Measurements from ENCODE around the gene AGTPBP1. TPM values are rescaled to one million over a fixed set of nuclear protein-coding genes. Genes with fewer than 3 reads are reported as not detected.

The AGTPBP1 gene
- total and polyA plus RNA-seq, 9 of the 15 experiments (the other 6 are each of a cell fraction or from before 2014, with no cell fraction given), result 1.4 to 7.9 (median 4.6) TPM

- TF ChIP-seq, protein P1, sequence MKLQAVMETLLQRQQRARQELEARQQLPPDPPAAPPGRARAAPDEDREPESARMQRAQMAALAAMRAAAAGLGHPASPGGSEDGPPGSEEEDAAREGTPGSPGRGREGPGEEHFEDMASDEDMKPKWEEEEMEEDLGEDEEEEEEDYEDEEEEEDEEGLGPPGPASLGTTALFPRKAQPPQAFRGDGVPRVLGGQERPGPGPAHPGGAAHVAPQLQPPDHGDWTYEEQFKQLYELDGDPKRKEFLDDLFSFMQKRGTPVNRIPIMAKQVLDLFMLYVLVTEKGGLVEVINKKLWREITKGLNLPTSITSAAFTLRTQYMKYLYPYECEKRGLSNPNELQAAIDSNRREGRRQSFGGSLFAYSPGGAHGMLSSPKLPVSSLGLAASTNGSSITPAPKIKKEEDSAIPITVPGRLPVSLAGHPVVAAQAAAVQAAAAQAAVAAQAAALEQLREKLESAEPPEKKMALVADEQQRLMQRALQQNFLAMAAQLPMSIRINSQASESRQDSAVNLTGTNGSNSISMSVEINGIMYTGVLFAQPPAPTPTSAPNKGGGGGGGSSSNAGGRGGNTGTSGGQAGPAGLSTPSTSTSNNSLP (IDR thresholded peaks at IDR 0.05; ENCODE audit: borderline replicate concordance, low read depth, low read length), result no peak
- TF ChIP-seq ZNF444 (CRISPR knock-in tag; IDR thresholded peaks at IDR 0.05) (peak; percentile 71), HDAC1 (IDR thresholded peaks at IDR 0.05) (0 out of 4 replicates have a peak, but pooled peaks of 1 of the 2 experiments have one; percentile 12), SOX6 (IDR thresholded peaks at IDR 0.05) (no peak), KLF10 (CRISPR knock-in tag; IDR thresholded peaks at IDR 0.05) (no peak), RBBP5 (IDR thresholded peaks at IDR 0.05; ENCODE audit: borderline replicate concordance, insufficient read depth, low read length, poor library complexity, severe bottlenecking) (no peak), MYNN (IDR thresholded peaks at IDR 0.05) (no peak), MYNN (CRISPR knock-in tag; IDR thresholded peaks at IDR 0.05) (no peak), ZBTB33 (CRISPR knock-in tag; IDR thresholded peaks at IDR 0.05) (no peak), SNIP1 (IDR thresholded peaks at IDR 0.05; ENCODE audit: low read depth) (no peak), ZNF282 (CRISPR knock-in tag; IDR thresholded peaks at IDR 0.05) (no peak), KDM5B (IDR thresholded peaks at IDR 0.05; ENCODE audit: insufficient replicate concordance, low read depth, low read length) (no peak), PML (IDR thresholded peaks at IDR 0.05; ENCODE audit: low read length) (no peak), RHOXF2B (CRISPR knock-in tag; conservative IDR thresholded peaks at IDR 0.05) (no peak), TRIM28 (IDR thresholded peaks at IDR 0.05) (no peak), BRD4 (IDR thresholded peaks at IDR 0.05) (no peak), CSDE1 (IDR thresholded peaks at IDR 0.05) (no peak), ZNF146 (CRISPR knock-in tag; IDR thresholded peaks at IDR 0.05; ENCODE audit: unreplicated experiment) (no peak), MEIS2 (IDR thresholded peaks at IDR 0.05; ENCODE audit: partially characterized antibody) (peak; percentile 46), PTTG1 (tag; IDR thresholded peaks at IDR 0.05; ENCODE audit: low read depth) (no peak), CLOCK (CRISPR knock-in tag; IDR thresholded peaks at IDR 0.05; ENCODE audit: borderline replicate concordance) (no peak), ZNF3 (CRISPR knock-in tag; IDR thresholded peaks at IDR 0.05) (no peak), ZBTB7A (IDR thresholded peaks at IDR 0.05; ENCODE audit: borderline replicate concordance, control insufficient read depth, low read depth, low read length) (peak; percentile 34; the same call in 1 of the 2 replicates)
Measured at GRCh38 chr9:85741875-85742596, at the start of gene AGTPBP1 (continued).

Data from K562 (cell line).